ENCODE measurements around the gene PRKD1. TPM values are rescaled to one million over a fixed set of nuclear protein-coding genes. Genes with fewer than 3 reads are reported as not detected.

The PRKD1 gene
- total RNA-seq, 1 experiment from 2014 or later, result 2.7 TPM

GRCh38 chr14:29712601-29713000 lies 215.0 kb downstream of the PRKD1 start:
- H3K18ac ChIP-seq (ENCODE audit: insufficient read length, low read depth, low read length), result no peak overlapping the region
- H3K4me2 ChIP-seq (ENCODE audit: insufficient read depth, insufficient read length, low read length), result no peak overlapping the region
- H2BK5ac ChIP-seq (ENCODE audit: insufficient read length, low read length), result no peak overlapping the region
- no peaks in the 10 kb centered on the region for H3K4me1 ChIP-seq (ENCODE audit: insufficient read depth, low read length)
- H3K56ac ChIP-seq (ENCODE audit: insufficient read length, low read depth, low read length), result no peak overlapping the region
- H2BK20ac ChIP-seq (ENCODE audit: low read depth, low read length, poor library complexity, severe bottlenecking), result no peak overlapping the region
- H3K9me3 ChIP-seq (ENCODE audit: control insufficient read depth, low read depth, low read length), result no peaks in the 10 kb centered on the region
- H2BK120ac ChIP-seq (ENCODE audit: low read depth, low read length, poor library complexity, severe bottlenecking), result no peak overlapping the region
- no peaks in the 10 kb centered on the region for H3K79me1 ChIP-seq (ENCODE audit: insufficient read depth, low read depth, low read length, poor library complexity, severe bottlenecking)
- H3K9ac ChIP-seq (ENCODE audit: extremely low read depth, insufficient read length, low read length), result no peak overlapping the region
- Mint-ChIP-seq H3K9me3 (peaks cover 0 to 2% of the 10 kb centered on the region in 2 experiments; a peak in 1 of 5 replicates), H3K4me1 (no peaks in the 10 kb centered on the region), H3K27ac (no peak overlapping the region), H3K36me3 (ENCODE audit: insufficient read depth in 1 of 3, low read depth in 3 of 3) (no peaks in the 10 kb centered on the region; a peak in 1 of 7 replicates), H3K4me3 (no peak overlapping the region), H3K27me3 (ENCODE audit: low read depth) (no peaks in the 10 kb centered on the region)
- H3T11ph ChIP-seq (ENCODE audit: low read length), result no peak overlapping the region
- H2AK5ac ChIP-seq (ENCODE audit: insufficient read length, low read length), result no peak overlapping the region
- H3K27me3 ChIP-seq (ENCODE audit: insufficient read depth, low read length), result no peaks in the 10 kb centered on the region
- H3K23me2 ChIP-seq (ENCODE audit: insufficient read length, low read depth, low read length, poor library complexity, severe bottlenecking), result no peaks in the 10 kb centered on the region
- no peak overlapping the region for H3K27ac ChIP-seq (ENCODE audit: insufficient read length, low read depth, low read length)
- WGBS (ENCODE audit: extremely low coverage, insufficient read length, low lambda C conversion rate), result no CpG with 5 or more reads among the region's 1 CpG
- H3K14ac ChIP-seq (ENCODE audit: insufficient read depth, low read length), result no peak overlapping the region
- H3K4ac ChIP-seq (ENCODE audit: low read depth, low read length), result no peak overlapping the region
- H2BK12ac ChIP-seq (ENCODE audit: insufficient read length, low read depth, low read length), result no peak overlapping the region
- TF ChIP-seq CTCF (conservative IDR thresholded peaks at IDR 0.05), result no peak
- H4K8ac ChIP-seq (replicated peaks; ENCODE audit: insufficient read length, low read depth, low read length), result no peak overlapping the region
- no peak overlapping the region for H2AFZ ChIP-seq (ENCODE audit: low read length)
- DNase-seq, result no peak
- no peak overlapping the region for H3K23ac ChIP-seq (ENCODE audit: insufficient read length, low read depth, low read length)
- H2BK15ac ChIP-seq (ENCODE audit: low read depth, low read length), result no peak overlapping the region
- no peak overlapping the region for H4K91ac ChIP-seq (ENCODE audit: insufficient read length, low read depth, low read length)
- H4K5ac ChIP-seq (ENCODE audit: insufficient read length, low read depth, low read length), result no peak overlapping the region
- no peaks in the 10 kb centered on the region for H3K79me2 ChIP-seq (ENCODE audit: insufficient read depth, low read length)
- no peaks in the 10 kb centered on the region for H4K20me1 ChIP-seq (ENCODE audit: control insufficient read depth, insufficient read depth, insufficient read length)
